PFSK-1 (cell line): ENCODE data around the gene TREML1.

Experiments
- FOXP2 ChIP-seq: optimal IDR thresholded peaks from 2 replicates; pipeline ENCODE3; 2011; ENCODE audit warnings: borderline replicate concordance, control low read depth, inconsistent platforms; ENCODE audit not compliant: insufficient read depth; ENCODE audit errors: extremely low read length, extremely low read depth
- POLR2AphosphoS5 ChIP-seq: IDR thresholded peaks from 2 replicates; pipeline ENCODE4 v1.6.1; 2012; ENCODE audit warnings: low read depth, mild to moderate bottlenecking, control low read depth, low read length, moderate library complexity
- TAF1 ChIP-seq: IDR thresholded peaks from 2 replicates; pipeline ENCODE4 v1.6.1; 2012; ENCODE audit warnings: low read length, control low read depth, borderline replicate concordance; ENCODE audit not compliant: insufficient read depth
- TF ChIP-seq, protein P1 (sequence below), 2 experiments: IDR thresholded peaks; 2 replicates each; pipeline versions ENCODE4 v1.6.1 to v1.8.0; 2011 to 2012; ENCODE audit warnings: low read depth in 2 of 2, low read length in 2 of 2, control low read depth in 1 of 2, inconsistent platforms in 1 of 2, mild to moderate bottlenecking in 1 of 2, moderate library complexity in 1 of 2; ENCODE audit not compliant: insufficient read depth in 1 of 2

DNA sequence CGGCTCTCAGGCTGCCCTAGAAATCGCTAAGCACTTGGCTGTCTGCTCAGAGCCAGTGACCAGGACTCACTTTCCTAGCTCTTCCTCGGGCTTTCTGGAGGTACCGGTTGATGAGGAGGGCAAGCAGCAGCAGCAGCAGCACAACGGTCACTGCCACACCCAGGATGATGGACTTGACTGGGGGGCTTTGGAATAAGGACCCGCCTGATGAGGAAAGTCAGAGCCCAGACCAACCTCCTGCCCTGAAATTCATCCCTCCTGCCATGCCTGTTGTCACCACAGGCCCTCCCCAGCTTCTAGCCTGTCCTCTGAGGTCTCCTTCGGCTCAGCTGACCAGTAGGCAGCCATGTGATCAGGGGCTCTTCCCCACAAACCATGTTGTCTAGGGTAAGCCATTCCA, 30.6 kb upstream of the TREML1 start:
- TF ChIP-seq TAF1: no peak
- TF ChIP-seq, protein P1, sequence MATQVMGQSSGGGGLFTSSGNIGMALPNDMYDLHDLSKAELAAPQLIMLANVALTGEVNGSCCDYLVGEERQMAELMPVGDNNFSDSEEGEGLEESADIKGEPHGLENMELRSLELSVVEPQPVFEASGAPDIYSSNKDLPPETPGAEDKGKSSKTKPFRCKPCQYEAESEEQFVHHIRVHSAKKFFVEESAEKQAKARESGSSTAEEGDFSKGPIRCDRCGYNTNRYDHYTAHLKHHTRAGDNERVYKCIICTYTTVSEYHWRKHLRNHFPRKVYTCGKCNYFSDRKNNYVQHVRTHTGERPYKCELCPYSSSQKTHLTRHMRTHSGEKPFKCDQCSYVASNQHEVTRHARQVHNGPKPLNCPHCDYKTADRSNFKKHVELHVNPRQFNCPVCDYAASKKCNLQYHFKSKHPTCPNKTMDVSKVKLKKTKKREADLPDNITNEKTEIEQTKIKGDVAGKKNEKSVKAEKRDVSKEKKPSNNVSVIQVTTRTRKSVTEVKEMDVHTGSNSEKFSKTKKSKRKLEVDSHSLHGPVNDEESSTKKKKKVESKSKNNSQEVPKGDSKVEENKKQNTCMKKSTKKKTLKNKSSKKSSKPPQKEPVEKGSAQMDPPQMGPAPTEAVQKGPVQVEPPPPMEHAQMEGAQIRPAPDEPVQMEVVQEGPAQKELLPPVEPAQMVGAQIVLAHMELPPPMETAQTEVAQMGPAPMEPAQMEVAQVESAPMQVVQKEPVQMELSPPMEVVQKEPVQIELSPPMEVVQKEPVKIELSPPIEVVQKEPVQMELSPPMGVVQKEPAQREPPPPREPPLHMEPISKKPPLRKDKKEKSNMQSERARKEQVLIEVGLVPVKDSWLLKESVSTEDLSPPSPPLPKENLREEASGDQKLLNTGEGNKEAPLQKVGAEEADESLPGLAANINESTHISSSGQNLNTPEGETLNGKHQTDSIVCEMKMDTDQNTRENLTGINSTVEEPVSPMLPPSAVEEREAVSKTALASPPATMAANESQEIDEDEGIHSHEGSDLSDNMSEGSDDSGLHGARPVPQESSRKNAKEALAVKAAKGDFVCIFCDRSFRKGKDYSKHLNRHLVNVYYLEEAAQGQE (IDR thresholded peaks at IDR 0.05; ENCODE audit: insufficient read depth in 1 of 2, low read depth in 2 of 2, low read length in 2 of 2): no peak
- no peak for TF ChIP-seq FOXP2
- no peak for TF ChIP-seq POLR2AphosphoS5
